Duodenal mucosa (tissue), 2 donors: ENCODE measurements around the gene CEP104.

Experiments used
- H3K27ac ChIP-seq: one replicate; pipeline ENCODE4 v1.7.0; 2013; ENCODE audit warnings: low read depth, low read length
- H3K27me3 ChIP-seq, 2 donors: one replicate each; pipeline ENCODE4 v1.7.0; 2013; ENCODE audit warnings: low read length in 2 of 2, control low read depth in 1 of 2; ENCODE audit not compliant: insufficient read depth in 2 of 2, control insufficient read depth in 1 of 2
- H3K36me3 ChIP-seq, 2 donors: one replicate each; pipeline ENCODE4 v1.7.0; 2013; ENCODE audit warnings: low read length in 2 of 2, control low read depth in 1 of 2; ENCODE audit not compliant: insufficient read depth in 2 of 2, control insufficient read depth in 1 of 2
- H3K4me1 ChIP-seq, 2 donors: one replicate each; pipeline ENCODE4 v1.7.0; 2013; ENCODE audit warnings: low read length in 2 of 2, control low read depth in 1 of 2; ENCODE audit not compliant: insufficient read depth in 2 of 2, control insufficient read depth in 1 of 2
- H3K4me3 ChIP-seq, 2 donors: one replicate each; pipeline ENCODE4 v1.7.0; 2013; ENCODE audit warnings: low read length in 2 of 2, low read depth in 1 of 2
- H3K9ac ChIP-seq, 2 donors: one replicate each; pipeline ENCODE4 v1.7.0; 2013; ENCODE audit warnings: low read length in 2 of 2, low read depth in 1 of 2
- H3K9me3 ChIP-seq, 2 donors: one replicate each; pipeline ENCODE4 v1.7.0; 2013; ENCODE audit warnings: low read length in 2 of 2, control low read depth in 1 of 2; ENCODE audit not compliant: control insufficient read depth in 1 of 2

CEP104 gene

DNA sequence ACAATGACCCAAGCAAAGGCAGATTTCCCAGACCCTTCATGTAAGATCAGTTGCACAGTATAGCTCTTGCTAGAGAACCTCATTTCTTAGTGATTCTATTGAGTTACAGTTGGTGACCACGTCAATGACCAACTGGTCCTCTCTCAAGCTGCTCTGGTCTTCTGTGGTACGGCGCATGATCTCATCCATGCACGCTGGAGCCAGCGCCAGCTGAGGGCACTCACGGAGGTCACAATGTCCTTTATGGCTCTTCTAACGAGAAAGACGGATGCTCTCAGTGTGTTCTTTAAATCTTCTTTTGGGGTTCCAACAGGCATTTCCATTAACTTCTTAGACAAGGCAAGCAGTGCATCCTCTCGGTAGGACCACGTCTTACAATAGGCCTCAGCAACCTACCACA is 22.3 kb downstream of the CEP104 start:
- no peak overlapping the region for H3K4me3 ChIP-seq
- H3K36me3 ChIP-seq: peaks cover 56 to 73% of the 10 kb centered on the region in 2 donors
- H3K27me3 ChIP-seq: no peaks in the 10 kb centered on the region
- no peak overlapping the region for H3K9ac ChIP-seq
- H3K27ac ChIP-seq: no peak overlapping the region
- H3K4me1 ChIP-seq: no peaks in the 10 kb centered on the region
- peaks cover 0 to 8% of the 10 kb centered on the region in 2 donors for H3K9me3 ChIP-seq

DNA sequence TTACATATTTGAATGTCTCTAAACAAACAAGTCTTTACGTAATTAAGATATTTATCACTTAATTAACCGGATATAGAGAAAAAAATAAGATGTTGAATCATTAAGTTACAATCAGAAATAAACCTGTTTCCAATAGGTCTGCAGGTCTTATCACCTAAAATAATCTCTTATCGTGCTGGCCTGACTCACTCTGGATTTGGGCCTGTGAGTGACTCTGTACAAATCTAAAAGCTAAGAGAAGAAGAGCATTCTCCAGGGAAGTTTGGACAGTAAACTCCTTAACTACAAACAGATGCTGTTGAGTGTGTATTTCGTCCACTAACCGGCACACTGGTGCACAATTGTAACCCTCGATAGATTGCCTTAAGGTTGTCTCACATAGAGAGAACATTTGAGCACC is 25.3 kb downstream of the CEP104 start:
- Histone ChIP-seq H3K4me3 (no peak overlapping the region), H3K9ac (no peak overlapping the region), H3K27me3 (no peaks in the 10 kb centered on the region), H3K4me1 (no peaks in the 10 kb centered on the region), H3K27ac (no peak overlapping the region), H3K9me3 (no peaks in the 10 kb centered on the region), H3K36me3 (peaks cover 29 to 73% of the 10 kb centered on the region in 2 donors)

- Histone ChIP-seq H3K27me3 (no peaks in the 10 kb centered on the region), H3K4me3 (no peak overlapping the region), H3K9me3 (no peaks in the 10 kb centered on the region), H3K4me1 (no peaks in the 10 kb centered on the region), H3K27ac (no peak overlapping the region), H3K36me3 (peaks cover 30 to 80% of the 10 kb centered on the region in 2 donors), H3K9ac (no peak overlapping the region)
These were observed 28.6 kb downstream of the CEP104 start for GRCh38 chr1:3828391-3828790.

GRCh38 chr1:3827813-3828307 is 29.2 kb downstream of the CEP104 start:
- Histone ChIP-seq H3K27ac (no peak overlapping the region), H3K27me3 (no peaks in the 10 kb centered on the region), H3K9me3 (no peaks in the 10 kb centered on the region), H3K9ac (no peak overlapping the region), H3K4me1 (no peaks in the 10 kb centered on the region), H3K4me3 (no peak overlapping the region), H3K36me3 (peaks cover 33 to 85% of the 10 kb centered on the region in 2 donors)

DNA sequence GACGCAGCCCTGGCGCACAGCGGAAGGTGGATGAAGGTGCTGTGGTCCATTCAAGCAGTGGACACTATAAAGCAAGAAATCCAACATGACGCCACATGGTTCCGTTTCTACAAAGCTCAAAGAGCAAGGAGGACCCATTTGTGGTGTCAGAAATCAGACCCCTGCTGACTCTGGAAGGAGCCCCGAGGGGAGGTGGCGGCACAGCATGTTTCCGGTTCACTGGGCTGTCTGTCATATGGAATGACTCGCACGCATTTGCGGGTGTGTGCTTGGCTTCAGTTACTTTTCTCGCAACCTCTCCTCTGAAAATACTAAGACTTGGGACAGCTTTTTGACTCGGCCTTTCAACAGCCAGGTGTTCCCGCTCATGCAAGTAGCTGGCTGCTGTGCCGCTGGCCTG is 31.7 kb downstream of the CEP104 start:
- Histone ChIP-seq H3K9ac (no peak overlapping the region), H3K4me3 (no peak overlapping the region), H3K27me3 (no peaks in the 10 kb centered on the region), H3K9me3 (no peaks in the 10 kb centered on the region), H3K4me1 (no peaks in the 10 kb centered on the region), H3K27ac (no peak overlapping the region), H3K36me3 (peaks cover 34 to 90% of the 10 kb centered on the region in 2 donors)

DNA sequence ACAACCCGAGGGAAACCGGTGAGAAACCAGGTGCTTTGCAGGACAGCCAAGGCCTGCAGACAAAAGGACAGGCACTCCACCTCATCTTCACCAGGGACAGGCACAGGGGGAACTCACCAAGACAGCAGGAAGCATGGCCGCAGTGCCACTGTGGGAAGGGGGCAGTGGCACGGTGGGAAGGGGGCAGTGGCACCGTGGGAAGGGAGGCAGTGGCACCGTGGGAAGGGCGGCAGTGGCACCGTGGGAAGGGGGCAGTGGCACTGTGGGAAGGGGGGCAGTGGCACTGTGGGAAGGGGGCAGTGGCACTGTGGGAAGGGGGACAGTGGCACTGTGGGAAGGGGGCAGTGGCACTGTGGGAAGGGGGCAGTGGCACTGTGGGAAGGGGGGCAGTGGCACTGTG is 32.4 kb downstream of the CEP104 start:
- no peak overlapping the region for H3K9ac ChIP-seq

DNA sequence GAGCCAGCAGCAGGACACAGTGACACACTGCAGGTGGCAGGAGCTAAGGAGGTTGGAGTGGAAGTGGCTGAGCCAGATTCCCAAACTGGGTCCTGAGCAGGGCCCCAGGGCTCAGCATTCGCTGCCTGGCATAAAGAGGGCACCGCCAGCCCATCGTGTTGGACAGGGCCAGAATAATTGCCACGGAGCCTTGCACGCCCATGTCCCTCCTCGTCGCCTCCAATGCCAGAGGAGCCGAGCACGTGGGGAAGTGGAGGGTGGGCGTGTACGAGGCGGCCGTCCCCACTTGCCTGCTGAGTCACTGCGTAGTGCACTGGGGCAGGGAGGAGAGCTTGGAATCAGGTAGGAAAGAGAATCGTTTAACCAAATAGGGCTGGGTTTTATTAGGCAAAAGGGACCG is 34.6 kb downstream of the CEP104 start:
- H3K4me3 ChIP-seq: no peak overlapping the region
- H3K36me3 ChIP-seq: peaks cover 37 to 80% of the 10 kb centered on the region in 2 donors
- no peak overlapping the region for H3K27ac ChIP-seq

More for the DNA sequence above, 32.4 kb downstream of the CEP104 start:
- no peak overlapping the region for H3K4me3 ChIP-seq
- H3K4me1 ChIP-seq: no peaks in the 10 kb centered on the region
- no peak overlapping the region for H3K27ac ChIP-seq
- H3K9me3 ChIP-seq: no peaks in the 10 kb centered on the region
- H3K27me3 ChIP-seq: no peaks in the 10 kb centered on the region
- peaks cover 37 to 90% of the 10 kb centered on the region in 2 donors for H3K36me3 ChIP-seq

DNA sequence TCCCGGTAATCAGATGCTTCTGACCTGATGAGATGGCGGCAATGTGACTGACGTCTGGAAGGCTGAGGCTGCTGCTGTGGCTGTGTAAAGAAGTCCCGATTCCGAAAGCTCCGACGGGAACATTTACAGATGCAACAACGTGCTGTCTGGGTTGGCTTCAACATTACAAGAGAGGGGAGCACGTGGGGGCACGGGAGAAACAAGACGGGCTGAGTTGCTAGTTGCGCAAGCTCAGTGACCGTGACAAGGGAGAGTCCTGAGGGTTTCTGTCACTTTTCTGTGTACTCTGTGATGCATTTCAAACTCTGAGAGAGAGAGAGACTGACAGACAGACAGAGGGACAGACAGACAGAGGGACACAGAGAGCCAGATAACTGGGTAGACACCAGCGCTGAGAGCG is 35.1 kb downstream of the CEP104 start:
- Histone ChIP-seq H3K36me3 (peaks cover 37 to 76% of the 10 kb centered on the region in 2 donors), H3K27ac (no peak overlapping the region), H3K4me3 (no peak overlapping the region), H3K4me1 (no peaks in the 10 kb centered on the region), H3K9ac (no peak overlapping the region), H3K9me3 (no peaks in the 10 kb centered on the region), H3K27me3 (no peaks in the 10 kb centered on the region)

More for the DNA sequence above, 34.6 kb downstream of the CEP104 start:
- H3K9me3 ChIP-seq: no peaks in the 10 kb centered on the region
- H3K27me3 ChIP-seq: no peaks in the 10 kb centered on the region
- no peak overlapping the region for H3K9ac ChIP-seq
- no peaks in the 10 kb centered on the region for H3K4me1 ChIP-seq

- Histone ChIP-seq H3K9ac (no peak overlapping the region), H3K27ac (no peak overlapping the region), H3K9me3 (no peaks in the 10 kb centered on the region), H3K4me1 (no peaks in the 10 kb centered on the region), H3K27me3 (no peaks in the 10 kb centered on the region), H3K36me3 (peaks cover 37 to 76% of the 10 kb centered on the region in 2 donors), H3K4me3 (no peak overlapping the region)
These were observed 35.6 kb downstream of the CEP104 start for GRCh38 chr1:3821447-3821846.

DNA sequence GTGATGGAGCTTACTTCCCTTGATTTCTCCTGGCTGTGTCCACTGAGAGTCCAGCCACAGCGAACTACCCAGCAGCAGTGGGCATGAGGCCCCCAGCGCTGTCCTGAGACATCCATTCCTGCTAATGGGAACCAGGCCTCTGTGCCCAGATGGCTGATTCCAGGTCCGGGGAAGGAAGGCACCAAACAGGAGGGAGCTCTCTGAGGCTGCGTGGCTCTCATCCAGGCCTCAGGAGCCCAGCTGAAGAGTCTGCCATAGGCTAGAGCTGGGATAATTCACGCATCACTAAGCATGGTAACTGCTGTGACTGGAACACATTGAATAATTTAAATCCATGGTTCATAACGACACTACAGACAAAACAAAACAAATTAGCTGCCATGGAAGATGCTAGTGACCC is 36.0 kb downstream of the CEP104 start:
- H3K4me3 ChIP-seq: no peak overlapping the region
- no peaks in the 10 kb centered on the region for H3K4me1 ChIP-seq
- no peak overlapping the region for H3K9ac ChIP-seq
- no peaks in the 10 kb centered on the region for H3K9me3 ChIP-seq
- no peak overlapping the region for H3K27ac ChIP-seq
- peaks cover 39 to 77% of the 10 kb centered on the region in 2 donors for H3K36me3 ChIP-seq
- no peaks in the 10 kb centered on the region for H3K27me3 ChIP-seq

- H3K27ac ChIP-seq: no peak overlapping the region
- H3K27me3 ChIP-seq: no peaks in the 10 kb centered on the region
- no peak overlapping the region for H3K9ac ChIP-seq
- H3K4me1 ChIP-seq: no peaks in the 10 kb centered on the region
- H3K4me3 ChIP-seq: no peak overlapping the region
- H3K9me3 ChIP-seq: no peaks in the 10 kb centered on the region
- H3K36me3 ChIP-seq: peaks cover 34 to 75% of the 10 kb centered on the region in 2 donors
These were observed 36.7 kb downstream of the CEP104 start for GRCh38 chr1:3820316-3820715.
